Activated CD8-positive, alpha-beta memory T cell treated with anti-CD3 and anti-CD28 coated beads, Interleukin-2, amount 50 U/mL, for 1 hour (primary cell): Measurements from ENCODE around the gene ARMH2.

ENCODE experiments used
- DNase-seq: peaks from one replicate; pipeline ENCODE4 v3.0.0-alpha.2; 2020; ENCODE audit errors: extremely low read depth

Gene ARMH2

DNA sequence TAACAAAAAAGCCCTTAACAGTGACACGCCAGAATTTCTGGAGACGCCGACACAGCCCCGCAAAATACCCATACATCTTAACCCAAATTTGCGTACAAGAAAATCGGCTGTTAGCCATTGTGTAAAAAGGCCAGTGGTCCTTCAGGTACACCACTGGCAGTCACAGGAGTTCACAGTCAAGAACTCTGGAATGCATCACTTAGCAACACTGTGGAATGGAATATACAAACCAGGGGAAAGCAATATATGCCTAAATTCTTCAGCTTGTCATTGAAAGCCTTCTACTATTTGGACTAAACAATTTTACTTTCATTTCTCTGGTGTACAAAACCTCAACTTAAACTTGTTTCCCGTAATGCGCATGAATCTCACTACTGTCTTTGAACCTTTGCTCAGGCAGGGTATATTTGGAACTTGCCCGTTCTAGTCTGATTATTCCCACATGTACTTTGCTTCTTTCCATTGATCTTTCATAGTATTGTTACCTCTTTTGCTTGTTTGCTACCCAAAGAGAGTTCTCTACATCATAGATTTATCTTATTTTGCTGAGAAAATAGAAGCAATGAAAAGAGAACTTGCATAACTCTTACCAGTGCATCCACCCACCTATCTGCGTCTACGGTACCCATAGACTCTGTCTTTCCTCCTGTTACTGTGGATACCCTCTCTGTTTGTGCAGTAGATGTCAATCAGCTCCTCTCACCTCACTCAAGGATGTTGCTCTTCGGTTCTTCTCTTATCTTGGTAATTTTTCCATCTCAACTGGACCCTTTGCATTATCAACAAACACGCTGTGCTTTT, at the start of gene ARMH2:
TSS of gene ARMH2 (minus strand) at position 178 of the 801 bp plus-strand sequence. CDS start at position 118, 60 bp downstream.
- no peak for DNase-seq

DNA sequence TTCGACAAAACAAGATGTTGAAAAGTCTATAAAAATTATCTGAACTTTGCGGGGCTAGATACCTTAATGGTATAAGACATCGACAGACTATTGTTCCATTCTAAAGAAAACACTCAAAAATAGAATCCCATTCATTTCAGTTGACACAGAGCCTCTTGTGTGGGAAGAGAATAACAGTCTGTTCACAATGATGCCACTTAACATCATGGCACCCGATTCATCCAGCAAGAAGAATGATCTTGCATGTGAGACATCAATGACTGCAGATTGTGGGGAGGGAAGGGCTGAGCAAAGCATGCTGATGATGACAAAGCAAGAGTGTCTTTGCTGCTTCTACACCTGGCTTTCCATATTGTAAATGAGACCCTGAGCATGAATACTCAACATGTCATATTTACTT, 49.7 kb upstream of the ARMH2 start:
- DNase-seq, result no peak

DNA sequence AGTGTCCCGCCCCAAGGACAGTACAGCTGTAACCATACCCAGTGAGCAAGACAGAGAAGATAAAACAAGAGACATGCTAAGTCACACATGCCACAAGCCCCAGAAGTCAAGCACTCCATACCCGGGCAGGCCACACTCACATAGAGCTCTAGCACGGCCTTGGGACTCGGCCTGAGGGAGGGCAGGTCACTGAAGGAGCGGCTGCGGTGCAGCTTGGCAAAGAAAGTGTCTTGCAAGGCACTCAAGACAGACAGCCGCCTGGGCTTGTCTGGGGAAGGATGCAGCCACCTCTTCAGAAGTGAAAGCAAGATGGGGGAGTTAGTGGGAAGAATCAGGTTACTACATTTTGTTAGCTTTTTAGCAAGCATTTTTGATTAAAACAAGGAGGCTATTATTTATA, 48.7 kb upstream of the ARMH2 start:
- no peak for DNase-seq

DNA sequence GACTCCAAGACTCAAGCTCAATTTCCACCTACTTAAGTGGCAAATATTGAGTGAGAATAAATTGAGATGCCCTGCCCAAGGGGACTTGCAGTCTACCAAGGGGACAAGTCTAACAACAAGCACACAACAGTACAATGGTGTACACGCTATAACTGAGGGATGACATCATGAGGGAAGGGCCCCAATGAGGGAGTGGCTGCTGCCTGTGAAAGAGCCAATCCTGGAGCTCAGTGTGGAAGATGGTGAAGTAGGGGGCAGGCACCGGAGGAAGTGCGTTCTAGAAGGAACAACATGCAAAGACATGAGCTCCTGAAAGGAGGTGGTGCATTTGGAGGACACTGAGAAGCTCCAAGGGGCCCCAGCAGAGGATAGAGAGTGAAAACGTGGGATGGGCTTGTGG, 46.9 kb upstream of the ARMH2 start:
- DNase-seq, result no peak

DNA sequence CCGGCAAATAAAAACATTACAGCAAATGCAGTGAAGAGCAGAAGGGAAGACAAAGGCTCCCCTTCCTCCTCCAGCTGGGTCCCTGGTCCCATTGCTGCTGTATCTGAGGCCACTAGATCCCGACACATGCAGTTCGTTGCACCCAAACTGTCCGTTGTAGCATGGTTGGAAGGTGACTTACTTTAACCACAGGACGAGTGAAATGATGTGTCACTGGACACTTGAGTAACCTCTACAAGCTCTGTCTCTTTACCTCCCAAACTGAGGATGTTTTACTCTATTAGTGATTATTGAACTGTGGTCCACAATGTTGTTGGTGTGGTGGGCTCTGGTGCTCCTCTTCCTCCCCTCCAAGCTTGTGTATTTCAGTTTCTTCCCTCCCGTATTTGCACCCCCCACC, 46.2 kb upstream of the ARMH2 start:
- DNase-seq, result no peak

DNA sequence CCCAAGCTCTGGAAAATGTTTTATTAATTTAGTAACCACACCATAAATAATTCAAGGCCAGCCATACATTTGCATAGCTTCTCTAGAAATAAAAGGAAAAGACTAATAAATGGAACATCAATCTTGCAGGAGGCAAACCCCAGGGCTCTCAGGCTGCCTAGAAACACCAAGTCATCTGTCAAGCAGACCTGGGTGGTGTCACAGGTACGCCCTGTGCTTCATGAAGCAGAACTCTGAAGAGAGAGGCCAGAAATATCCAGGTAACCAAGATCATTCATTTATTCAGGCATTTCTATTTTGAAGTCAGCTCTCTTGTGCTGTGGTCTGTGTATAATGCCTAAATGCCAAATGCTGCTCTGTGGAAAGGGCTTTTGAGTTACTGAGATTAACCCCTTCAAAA, 45.3 kb upstream of the ARMH2 start:
- no peak for DNase-seq

DNA sequence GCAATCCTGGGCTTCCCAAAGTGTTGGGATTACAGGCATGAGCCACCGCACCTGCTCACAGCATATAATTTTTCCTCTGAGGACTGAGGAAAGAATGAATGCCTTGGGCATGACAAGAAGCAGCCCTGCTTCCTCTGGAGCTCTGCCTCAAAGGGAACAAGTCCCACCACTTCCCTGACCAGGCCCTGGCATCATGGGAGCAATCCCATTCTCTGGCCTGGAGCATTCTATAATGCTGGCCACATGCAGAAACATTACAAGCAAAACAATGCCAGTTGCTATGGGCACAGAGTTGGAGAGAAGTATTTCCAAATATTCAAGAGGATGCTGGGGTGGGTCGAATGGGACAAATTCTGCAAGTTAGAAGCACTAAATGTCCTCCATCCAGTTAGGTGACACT, 41.5 kb upstream of the ARMH2 start:
- DNase-seq, result no peak

DNA sequence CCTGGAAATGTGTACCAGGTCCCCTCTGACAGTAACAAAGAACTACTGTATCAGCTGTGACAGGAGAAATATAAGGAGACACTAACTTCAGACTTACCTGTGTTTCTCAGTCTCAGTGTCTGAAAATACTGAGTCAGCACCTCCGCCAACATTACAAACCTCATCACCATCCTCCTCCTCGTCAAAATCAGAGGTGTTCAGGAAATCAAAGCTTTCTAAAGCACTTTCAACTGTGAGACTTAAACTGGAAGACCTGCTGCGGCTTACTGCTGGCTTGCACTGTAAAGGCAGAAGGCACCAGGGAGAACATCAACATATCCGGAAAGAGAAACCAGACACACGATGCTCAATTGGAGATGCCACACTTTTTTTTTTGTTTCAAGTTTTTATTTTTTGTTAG, 40.3 kb upstream of the ARMH2 start:
- no peak for DNase-seq

DNA sequence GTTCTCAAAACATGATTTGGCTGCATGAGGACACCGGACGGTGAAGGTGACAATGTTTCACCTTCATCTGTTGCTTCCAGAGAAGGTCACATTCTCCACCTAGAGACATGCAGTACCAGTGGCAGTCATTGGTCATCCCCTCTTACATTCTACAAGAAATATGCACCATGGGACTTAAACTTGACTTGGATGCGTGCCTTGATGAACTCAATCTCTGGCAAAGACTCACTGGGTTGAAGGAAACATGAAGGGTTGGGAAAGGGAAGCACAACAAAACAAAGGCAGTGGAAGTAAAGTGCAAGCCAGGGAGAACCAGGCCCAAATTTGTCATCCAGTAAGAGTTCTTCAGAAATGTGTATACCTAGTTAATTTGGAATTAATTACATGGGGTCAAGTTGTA, 39.4 kb upstream of the ARMH2 start:
- no peak for DNase-seq

DNA sequence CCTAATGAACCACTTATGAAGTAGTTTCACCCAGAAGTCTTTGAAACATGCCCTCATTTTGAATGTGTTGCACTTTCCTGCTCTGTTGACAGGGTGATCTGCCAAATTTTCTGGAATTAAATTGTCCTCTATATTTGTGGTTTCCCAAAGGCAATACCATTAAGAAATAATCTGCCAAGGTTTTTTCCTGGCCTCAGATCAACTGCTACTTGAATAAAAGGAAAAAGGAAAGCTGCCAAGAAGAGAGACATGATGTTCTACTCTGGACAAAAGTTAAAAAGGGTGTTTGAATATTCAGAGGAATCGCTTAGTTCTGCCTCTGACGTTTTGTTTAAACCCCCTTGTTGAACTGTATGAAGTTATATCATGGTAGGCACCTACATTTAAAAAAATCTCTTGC, 37.4 kb upstream of the ARMH2 start:
- no peak for DNase-seq

DNA sequence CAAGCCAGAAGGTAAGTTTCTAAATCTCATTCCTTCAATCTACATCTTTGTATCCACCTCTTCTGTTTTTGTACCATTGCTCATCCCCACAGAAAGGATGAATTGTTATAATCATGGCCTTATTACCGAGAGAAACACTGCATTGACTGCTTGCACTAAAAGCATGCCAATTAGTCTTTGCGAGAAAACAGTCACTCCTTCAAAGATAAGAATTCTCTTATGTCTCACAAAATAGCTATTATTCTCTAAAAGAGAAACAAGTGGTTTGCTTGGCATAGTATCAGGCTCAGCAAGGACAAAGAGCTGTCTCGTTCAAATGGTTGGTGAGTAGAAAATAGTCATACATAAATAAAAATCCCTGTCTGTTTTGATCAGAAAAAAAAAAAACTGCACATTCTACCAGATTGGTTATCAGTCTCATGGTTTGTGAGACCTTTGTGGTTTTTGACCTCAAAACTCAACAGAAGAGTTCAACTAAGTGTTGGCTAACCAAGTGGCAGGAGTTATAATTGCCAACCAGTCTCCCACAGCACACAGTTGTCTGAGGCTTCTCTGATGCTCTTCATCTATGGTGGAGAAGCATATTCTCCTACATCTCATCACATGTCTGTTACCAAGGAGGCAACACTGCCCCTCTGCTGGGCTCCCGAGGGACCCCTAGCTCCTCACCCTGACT, 35.1 kb upstream of the ARMH2 start:
- DNase-seq, result no peak

DNA sequence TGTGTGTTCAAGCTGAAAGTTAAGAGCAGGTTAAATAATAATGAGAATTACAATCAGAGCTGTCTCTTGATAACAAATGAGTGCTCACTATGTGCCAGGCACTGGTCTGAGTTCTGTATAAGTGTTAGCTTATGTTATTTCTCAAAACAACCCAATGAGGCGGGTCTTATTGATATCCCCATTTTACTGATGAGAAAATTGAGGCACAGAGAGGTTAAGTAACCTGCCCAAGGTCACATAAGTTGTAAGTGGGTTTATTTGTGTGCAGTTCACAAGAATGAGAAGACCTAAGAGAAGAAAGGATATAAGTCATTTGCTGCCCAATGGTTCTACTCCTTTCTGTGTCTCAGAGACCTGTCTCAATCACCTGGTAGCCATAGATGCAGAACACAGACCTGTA, 34.1 kb upstream of the ARMH2 start:
- DNase-seq, result no peak

DNA sequence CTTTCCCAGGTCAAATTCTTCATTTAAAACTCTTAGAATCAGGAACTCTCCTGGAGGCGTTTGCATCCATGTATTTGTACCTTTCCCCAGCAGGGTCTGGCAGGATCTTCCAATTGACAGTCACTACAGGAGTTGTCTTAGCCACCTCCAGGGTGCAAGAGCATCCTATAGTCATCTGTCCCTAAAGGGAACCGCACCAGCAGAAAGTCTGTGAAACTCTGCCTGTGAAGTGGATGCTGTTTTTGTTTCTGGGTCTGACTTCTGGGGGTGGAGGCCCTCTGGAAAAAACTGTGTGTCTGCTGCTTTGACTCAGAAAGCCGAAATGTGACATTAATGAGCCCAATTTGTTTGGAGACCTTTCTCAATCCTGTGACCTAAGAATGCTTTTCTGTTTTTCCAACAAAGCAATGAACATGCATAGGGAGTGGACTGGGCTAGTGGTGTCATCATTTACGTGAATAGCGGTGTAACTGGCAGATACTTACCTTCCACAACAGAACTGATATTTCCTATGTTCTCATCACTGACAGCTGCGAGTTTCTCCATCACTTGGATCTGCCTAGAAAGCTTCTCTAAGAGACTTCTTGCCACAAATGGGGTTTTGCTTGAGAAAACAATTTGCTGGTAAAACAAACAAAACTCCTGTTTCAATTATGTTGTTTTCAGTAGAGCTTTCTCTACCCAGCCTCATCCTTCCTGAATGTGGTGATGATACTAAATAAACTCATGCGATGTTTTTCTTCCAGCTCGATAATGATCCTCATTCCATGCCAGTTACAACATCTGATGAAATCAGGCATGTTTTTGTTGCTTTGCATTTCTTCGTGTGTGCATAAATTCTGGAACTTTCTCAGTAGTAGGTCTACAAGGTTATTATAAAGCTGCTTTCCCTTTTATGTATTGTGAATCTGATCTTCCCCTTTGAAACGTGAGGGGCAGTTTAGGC, 33.3 kb upstream of the ARMH2 start:
- no peak for DNase-seq

DNA sequence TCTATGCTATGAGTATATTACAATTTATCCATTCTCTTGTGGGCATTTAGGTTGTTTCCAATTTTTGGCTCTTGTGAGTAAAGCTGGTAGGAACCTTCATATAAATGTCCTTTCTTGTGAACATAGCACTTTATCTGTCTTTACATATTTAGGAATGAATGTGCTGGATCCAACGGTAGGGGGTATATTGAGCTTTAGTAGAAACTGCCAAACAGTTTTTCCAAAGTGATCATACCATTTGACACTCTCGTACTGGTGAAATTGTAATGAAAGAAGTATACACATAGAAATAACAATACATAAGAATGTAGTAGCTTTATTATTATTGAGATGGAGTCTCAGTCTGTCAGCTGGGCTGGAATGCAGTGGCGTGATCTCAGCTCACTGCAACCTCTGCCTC, 30.9 kb upstream of the ARMH2 start:
- DNase-seq, result no peak

DNA sequence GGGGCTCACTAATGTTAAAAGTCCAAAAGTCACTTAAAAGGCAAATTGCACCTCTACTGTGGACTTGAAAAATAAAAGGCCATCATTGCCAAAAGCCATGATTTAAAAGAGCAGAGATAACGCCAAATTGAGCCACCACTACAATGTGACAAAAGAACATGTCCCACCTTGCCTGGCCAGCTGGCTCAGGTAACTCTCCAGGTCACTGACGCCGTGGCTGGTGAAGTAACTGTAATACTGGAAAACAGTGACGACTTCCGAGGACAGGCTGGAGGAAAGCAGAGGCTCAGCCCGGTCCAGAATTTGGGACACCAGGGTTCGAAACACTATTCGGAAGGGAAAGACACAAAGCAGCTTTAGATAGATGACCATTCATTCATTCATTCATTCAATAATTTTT, 29.3 kb upstream of the ARMH2 start:
- DNase-seq, result no peak

DNA sequence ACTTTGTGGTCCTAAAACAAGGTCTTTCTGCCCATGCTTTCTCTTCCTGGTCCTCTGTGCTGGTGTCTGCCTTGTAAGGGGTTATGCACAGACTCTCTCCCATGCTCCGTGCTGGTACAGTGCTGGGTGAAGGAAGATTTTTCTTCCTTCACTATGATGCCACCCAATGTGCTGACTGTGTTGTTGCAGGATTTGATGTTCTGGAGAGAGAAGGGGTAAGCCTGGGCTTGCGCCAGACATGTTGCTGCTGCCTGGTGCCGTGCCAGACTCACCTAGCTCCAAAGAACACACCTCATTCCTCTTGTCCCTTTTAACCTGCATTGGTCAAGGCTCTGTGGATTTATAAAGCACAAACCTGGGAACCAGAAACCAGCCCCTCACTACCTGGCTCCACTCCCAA, 28.4 kb upstream of the ARMH2 start:
- DNase-seq, result no peak

DNA sequence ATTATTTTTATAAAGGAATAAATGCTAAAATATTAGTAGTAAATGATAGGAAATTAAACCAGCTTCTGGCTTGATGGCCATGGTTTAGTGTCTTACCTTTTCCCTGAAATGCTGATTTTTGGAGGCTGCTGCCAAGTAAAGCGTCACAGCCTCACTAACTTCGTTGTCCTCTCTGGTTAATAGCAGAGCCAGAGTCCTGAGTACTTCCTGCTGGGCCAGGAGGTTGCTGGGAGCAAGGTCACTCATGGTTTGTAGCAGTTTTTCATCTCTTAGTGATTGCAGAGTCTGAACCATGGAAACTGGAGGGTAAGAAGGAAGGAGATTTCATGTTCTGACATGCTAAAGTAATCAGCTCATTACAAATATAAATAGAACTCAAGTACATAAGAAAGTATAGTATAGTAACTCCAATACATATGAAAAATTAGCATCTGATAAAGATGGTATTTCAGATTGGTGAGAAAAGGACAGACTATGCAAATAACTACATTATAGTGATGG, 26.5 kb upstream of the ARMH2 start:
- DNase-seq, result no peak

DNA sequence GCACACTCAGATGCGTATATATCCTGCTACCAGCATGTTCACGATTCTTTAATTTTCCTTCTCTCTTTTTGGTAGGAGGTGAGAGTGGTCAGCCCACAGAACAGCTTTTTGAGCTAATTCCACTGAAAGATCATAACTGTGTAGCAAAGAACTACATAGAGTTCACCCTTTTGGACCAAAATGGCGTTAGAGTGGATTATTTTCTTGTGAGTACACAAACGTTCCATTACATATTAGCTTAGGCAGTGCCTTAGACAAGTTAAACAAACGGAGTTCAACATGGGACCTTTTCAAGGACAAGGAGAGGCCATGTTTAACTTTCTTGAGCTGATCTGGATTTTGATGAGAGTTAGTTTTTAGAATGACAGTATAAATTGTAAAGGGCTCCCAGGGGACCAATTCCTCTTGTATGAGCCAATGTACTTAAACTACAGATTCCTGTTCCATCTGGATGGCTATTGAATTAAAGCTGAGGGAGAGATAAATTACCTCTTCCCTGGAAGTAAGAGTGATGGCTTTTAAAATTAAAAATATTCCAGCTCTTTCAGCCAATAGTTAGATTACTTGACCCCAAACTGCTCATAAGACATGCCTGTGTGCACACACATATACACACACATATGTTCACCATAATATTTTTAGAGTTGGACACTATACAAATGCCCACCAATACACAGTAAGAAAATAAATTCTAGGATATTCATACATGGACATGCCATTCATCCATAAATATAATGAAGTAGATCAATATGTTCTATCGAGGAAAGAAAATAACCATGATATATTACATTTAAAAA, 25.6 kb upstream of the ARMH2 start:
- no peak for DNase-seq

DNA sequence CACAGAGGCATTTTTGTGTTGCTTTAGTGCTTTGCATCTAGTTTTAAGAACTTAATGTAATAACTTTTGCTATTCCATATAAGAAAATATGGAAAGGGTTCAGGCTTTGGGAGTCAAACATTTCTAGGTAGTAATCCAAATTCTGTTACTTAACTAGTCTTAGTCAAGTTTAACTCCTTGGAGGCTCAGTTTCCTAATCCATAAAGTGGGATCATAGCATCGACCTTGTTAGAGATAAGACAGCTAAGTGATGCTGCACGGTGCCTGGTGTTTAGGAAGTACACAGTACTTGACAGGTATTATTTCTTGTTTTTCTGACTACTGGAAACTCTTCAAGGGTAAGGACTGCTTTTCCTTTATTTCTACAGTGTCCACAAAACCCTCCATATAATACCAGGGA, 24.5 kb upstream of the ARMH2 start:
- no peak for DNase-seq

DNA sequence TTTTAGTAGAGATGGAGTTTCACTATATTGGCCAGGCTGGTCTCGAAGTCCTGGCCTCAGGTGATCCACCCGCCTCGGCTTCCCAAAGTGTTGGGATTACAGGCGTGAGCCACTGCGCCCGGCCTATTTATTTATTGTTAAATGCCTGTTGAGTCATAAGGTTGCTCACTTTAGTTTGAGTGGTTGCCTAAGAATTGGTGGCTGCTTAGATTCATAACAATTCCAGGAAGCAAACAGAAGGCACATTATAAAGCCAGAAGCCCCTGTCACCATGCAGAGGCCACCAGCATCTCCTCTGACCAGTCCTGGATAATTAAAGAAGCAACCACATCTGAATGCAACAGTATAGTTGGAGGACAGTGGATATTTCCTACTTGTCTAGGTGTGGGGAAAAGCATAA, 24.0 kb upstream of the ARMH2 start:
- no peak for DNase-seq

DNA sequence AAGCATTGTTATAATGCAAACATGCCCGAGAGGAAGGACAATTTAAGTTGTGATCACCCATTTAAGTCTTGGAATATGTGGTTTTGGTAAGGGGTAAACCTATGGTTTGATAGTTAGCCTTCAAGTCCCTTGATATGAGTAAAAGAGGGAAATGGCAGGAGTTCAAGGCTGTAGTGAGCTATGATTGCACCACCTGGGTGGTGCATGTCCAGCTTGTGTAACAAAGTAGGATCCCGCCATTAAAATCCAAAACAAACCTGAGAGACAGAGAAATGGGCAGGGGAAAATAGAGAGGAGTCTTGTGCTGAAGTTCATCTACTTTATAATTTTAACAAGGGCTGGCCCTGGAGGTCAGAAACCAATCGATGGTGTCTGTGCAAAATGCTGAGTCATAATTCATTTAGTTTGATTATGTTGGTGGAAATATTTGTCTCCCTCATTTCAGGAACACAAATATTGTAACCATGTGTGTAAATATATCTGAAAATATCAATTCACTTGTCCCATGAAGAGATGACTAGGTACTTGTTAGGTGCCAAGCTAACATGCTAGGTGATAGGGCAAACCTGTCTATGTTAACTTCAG, 23.2 kb upstream of the ARMH2 start:
- no peak for DNase-seq
